Gastrocnemius medialis (tissue), 4 donors: ENCODE data around the gene PTH2. TPM values are rescaled to one million over a fixed set of nuclear protein-coding genes. Genes with fewer than 3 reads are reported as not detected.

Experiments
- ATAC-seq, 2 donors: fragments of 150-250 bp; one replicate each; pipeline ENCODE4 v1.9.1; 2016
- DNase-seq, 2 donors: peaks; one replicate each; pipeline ENCODE4 v3.0.0-alpha.2; 2019
- H3K27ac ChIP-seq, 4 donors: fragments of 200-600 bp; sonication (generic); 1 replicate in 1 of 4; 2 replicates in 3 of 4; pipeline ENCODE4 v1.5.1; 2016 to 2018; ENCODE audit warnings: mild to moderate bottlenecking in 2 of 4, moderate library complexity in 1 of 4
- H3K27me3 ChIP-seq, 3 donors: fragments of 200-600 bp; sonication (generic) in 2 of 3; 1 replicate in 1 of 3; 2 replicates in 2 of 3; pipeline versions ENCODE4 v1.5.1 to v1.6.0; 2016 to 2019; ENCODE audit warnings: mild to moderate bottlenecking in 1 of 3, moderate library complexity in 1 of 3
- H3K36me3 ChIP-seq, 2 donors: fragments of 200-600 bp; sonication (generic) in 1 of 2; one replicate each; pipeline ENCODE4 v1.5.1; 2017 to 2018
- H3K4me1 ChIP-seq, 2 donors: fragments of 200-600 bp; sonication (generic) in 1 of 2; one replicate each; pipeline ENCODE4 v1.5.1; 2016 to 2017; ENCODE audit warnings: mild to moderate bottlenecking in 2 of 2
- H3K4me3 ChIP-seq, 4 donors: fragments of 200-600 bp; sonication (generic) in 3 of 4; 1 replicate in 1 of 4; 2 replicates in 3 of 4; pipeline ENCODE4 v1.5.1; 2016 to 2019; ENCODE audit warnings: mild to moderate bottlenecking in 2 of 4
- H3K9me3 ChIP-seq, 3 donors: fragments of 200-600 bp; sonication (generic) in 2 of 3; 1 replicate in 1 of 3; 2 replicates in 2 of 3; pipeline ENCODE4 v1.5.1; 2016 to 2019
- CTCF ChIP-seq, 5 experiments: fragments of 450-650 bp in 3 of 5; fragments of 200-600 bp in 2 of 5; sonication (generic) in 2 of 5; IDR thresholded peaks in 4 of 5; conservative IDR thresholded peaks in 1 of 5; 1 replicate in 4 of 5; 2 replicates in 1 of 5; pipeline ENCODE4 v1.5.1; 2016 to 2019; ENCODE audit warnings: antibody characterized with exemption in 5 of 5, mild to moderate bottlenecking in 3 of 5, moderate library complexity in 3 of 5
- POLR2A ChIP-seq, 2 donors: fragments of 450-650 bp; IDR thresholded peaks; one replicate each; pipeline ENCODE4 v1.6.1; 2017; ENCODE audit warnings: antibody characterized with exemption in 2 of 2, mild to moderate bottlenecking in 2 of 2, moderate library complexity in 2 of 2
- in situ Hi-C, 4 donors: fragments of 200-750 bp; cut with MboI; loops; one replicate each; pipeline versions ENCODE4 v1.15.0 to v1.8.0; 2017; ENCODE audit warnings: low sequenced_read_pairs in 4 of 4
- intact Hi-C: fragments of 100-400 bp; cut with DNase I; formaldehyde crosslinking; loops from one replicate; pipeline ENCODE4 v1.15.1; 2023; ENCODE audit warnings: low total_unique reads
- total RNA-seq, 4 donors: library from RNA; depleted of rRNA; stranded (reverse); fragments of >200 nt; gene quantifications; one replicate each; pipeline versions ENCODE4 v1.1.0 to v1.2.3, GENCODE V29; 2016

The PTH2 gene
- total RNA-seq, 4 donors from 2014 or later: not detected

- DNase-seq: no peak
- ATAC-seq: no peak
- in situ Hi-C loops (no loop called here), intact Hi-C loops (no loop called here)
- peaks cover 13 to 21% of the 10 kb centered on the region in 2 donors for H3K4me1 ChIP-seq
- H3K36me3 ChIP-seq: no peaks in the 10 kb centered on the region
- TF ChIP-seq POLR2A (IDR thresholded peaks at IDR 0.05): no peak
- TF ChIP-seq CTCF (IDR thresholded peaks at IDR 0.05 in 4 of 5, conservative IDR thresholded peaks at IDR 0.05 in 1 of 5): no peak
- H3K27ac ChIP-seq: no peak overlapping the region
- peaks cover 80 to 95% (median 86%) of the 10 kb centered on the region in 3 donors for H3K27me3 ChIP-seq
- H3K9me3 ChIP-seq: no peaks in the 10 kb centered on the region
- H3K4me3 ChIP-seq: peak overlapping the region in 1 of 4 donors; percentile 10
These were observed 2.0 kb downstream of the PTH2 start for GRCh38 chr19:49421039-49421877.

DNA sequence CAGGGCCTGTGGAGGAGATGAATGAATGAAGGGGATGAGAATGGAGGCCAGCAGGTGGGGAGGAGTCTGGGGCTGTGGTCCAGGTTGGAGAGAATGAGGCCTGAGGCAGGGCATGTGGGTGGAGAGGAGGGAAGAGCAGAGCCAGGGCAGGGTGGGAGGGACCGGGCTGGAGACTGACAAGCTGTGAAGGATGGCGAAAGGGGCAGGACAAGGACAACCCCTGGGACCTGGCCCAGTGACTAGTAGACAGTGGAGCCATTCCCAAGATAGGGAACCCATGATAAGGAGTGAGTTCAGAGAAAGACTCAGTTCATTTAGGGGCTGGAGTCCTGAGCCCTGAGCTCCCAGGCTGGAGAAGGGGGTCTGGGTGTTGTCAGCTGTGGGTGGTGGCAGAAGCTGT is 3.0 kb downstream of the PTH2 start:
- Histone ChIP-seq H3K36me3 (no peaks in the 10 kb centered on the region), H3K4me1 (peaks cover 13 to 21% of the 10 kb centered on the region in 2 donors), H3K27ac (no peak overlapping the region), H3K27me3 (peaks cover 69 to 85% (median 76%) of the 10 kb centered on the region in 3 donors), H3K9me3 (no peaks in the 10 kb centered on the region), H3K4me3 (no peak overlapping the region)
- DNase-seq (no peak), ATAC-seq (no peak)
- in situ Hi-C loops (no loop called here), intact Hi-C loops (no loop called here)
- TF ChIP-seq POLR2A (IDR thresholded peaks at IDR 0.05): no peak
- TF ChIP-seq CTCF (IDR thresholded peaks at IDR 0.05 in 4 of 5, conservative IDR thresholded peaks at IDR 0.05 in 1 of 5): no peak

DNA sequence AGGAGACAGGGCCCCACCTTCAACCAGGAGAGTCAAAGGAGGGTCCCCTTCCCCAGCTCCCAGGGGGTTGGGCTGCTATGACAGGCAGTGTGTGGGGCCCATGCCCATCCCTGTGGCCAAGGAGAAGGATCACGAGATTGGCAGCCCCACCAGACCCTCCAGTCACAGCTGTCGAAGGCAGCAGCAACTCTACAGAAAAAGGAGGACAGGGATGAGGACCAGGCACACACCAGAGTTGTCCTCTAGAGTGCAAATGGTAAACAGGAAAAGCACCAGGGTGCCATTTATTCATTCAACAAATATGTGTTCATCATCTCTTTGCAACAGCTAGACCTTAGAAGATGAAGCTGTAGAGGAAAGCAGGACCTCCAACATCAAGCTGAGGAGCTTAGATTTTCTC is 4.1 kb downstream of the PTH2 start:
- Histone ChIP-seq H3K27ac (no peak overlapping the region), H3K36me3 (no peaks in the 10 kb centered on the region), H3K4me1 (peaks cover 13 to 21% of the 10 kb centered on the region in 2 donors), H3K4me3 (no peak overlapping the region), H3K9me3 (no peaks in the 10 kb centered on the region), H3K27me3 (peaks cover 59 to 74% (median 65%) of the 10 kb centered on the region in 3 donors)
- TF ChIP-seq CTCF (IDR thresholded peaks at IDR 0.05 in 4 of 5, conservative IDR thresholded peaks at IDR 0.05 in 1 of 5): no peak
- no peak for TF ChIP-seq POLR2A (IDR thresholded peaks at IDR 0.05)
- ATAC-seq: no peak
- in situ Hi-C loops: no loop called here
- intact Hi-C loops: no loop called here
- no peak for DNase-seq

DNA sequence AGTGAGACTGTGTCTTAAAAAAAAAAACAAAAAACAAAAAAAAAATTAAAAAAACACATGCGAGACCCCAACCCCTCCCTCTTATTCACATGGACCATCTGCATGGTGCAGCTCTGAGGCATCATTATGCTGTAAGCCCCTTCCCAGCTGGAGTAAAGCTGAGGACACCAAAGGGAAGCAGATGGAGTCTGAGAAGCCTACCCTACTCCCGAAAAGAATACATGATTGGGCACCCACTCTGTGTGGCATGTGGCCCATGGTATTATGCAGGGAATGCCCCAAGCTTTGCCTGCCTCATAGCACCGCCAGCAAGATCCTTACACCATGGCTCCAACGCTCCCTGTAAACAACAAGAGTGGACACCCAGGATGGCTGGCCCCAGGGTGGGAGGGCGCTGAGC is 4.7 kb downstream of the PTH2 start:
- TF ChIP-seq CTCF (IDR thresholded peaks at IDR 0.05 in 4 of 5, conservative IDR thresholded peaks at IDR 0.05 in 1 of 5) (no peak), POLR2A (IDR thresholded peaks at IDR 0.05) (no peak)
- Histone ChIP-seq H3K36me3 (no peaks in the 10 kb centered on the region), H3K4me1 (peaks cover 13 to 18% of the 10 kb centered on the region in 2 donors), H3K27me3 (peaks cover 52 to 68% (median 59%) of the 10 kb centered on the region in 3 donors), H3K27ac (no peak overlapping the region), H3K4me3 (no peak overlapping the region), H3K9me3 (no peaks in the 10 kb centered on the region)
- ATAC-seq (no peak), DNase-seq (no peak)
- intact Hi-C loops (no loop called here), in situ Hi-C loops (no loop called here)
